Bronchial epithelial cell (primary cell): ENCODE measurements around the gene XKR3. TPM values are rescaled to one million over a fixed set of nuclear protein-coding genes. Genes with fewer than 3 reads are reported as not detected.

ENCODE experiments used
- DNase-seq: peaks from one replicate; pipeline ENCODE4 v3.0.0-alpha.2; 2010; ENCODE audit warnings: low read depth
- FAIRE-seq: peaks from 2 replicates; lab custom pipeline; 2011; peaks lifted over from hg19 to GRCh38; lab: Jason Lieb, UNC
- H3K27me3 ChIP-seq: 2 replicates; pipeline ENCODE4 v1.5.1; 2011; ENCODE audit warnings: low read length; ENCODE audit not compliant: control insufficient read depth, insufficient read depth
- H3K36me3 ChIP-seq: 2 replicates; pipeline ENCODE4 v1.5.1; 2011; ENCODE audit warnings: low read length; ENCODE audit not compliant: control insufficient read depth, insufficient read depth
- H3K4me3 ChIP-seq: 2 replicates; pipeline ENCODE4 v1.5.1; 2011; ENCODE audit warnings: mild to moderate bottlenecking, low read depth, low read length, control low read depth
- CTCF ChIP-seq: IDR thresholded peaks from 2 replicates; pipeline ENCODE4 v1.5.1; 2011; ENCODE audit warnings: mild to moderate bottlenecking, moderate library complexity, low read length, control low read depth, inconsistent platforms; ENCODE audit not compliant: insufficient read depth, severe bottlenecking
- total RNA-seq: library from RNA; depleted of rRNA; stranded (reverse); fragments of >200 nt; gene quantifications from 2 replicates; pipeline ENCODE4 v1.2.1, GENCODE V29; 2014

Gene XKR3
- total RNA-seq, 1 donor from 2014 or later = not detected

DNA sequence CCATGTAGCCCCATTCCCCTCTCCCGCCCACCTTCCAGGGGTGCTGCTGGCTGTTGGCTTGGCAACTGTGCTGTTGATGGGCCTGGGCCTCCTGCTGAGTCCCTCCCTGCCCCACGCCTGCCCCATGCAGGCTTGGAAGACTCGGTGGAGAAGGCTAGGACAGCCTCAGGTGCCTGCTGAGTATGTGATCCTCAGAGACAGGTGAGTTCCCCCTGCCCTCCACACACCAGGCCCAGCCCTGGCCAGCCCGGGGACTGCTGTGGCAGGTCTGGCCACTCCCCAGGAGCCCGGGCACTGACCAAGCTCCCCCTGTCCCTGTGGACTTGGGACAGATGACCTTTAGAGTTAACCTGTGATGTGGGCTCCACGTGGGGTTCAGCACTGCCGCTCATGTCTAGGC, 20.7 kb upstream of the XKR3 start:
- FAIRE-seq (no peak), DNase-seq (no peak)
- Histone ChIP-seq H3K27me3 (no peaks in the 10 kb centered on the region), H3K4me3 (no peak overlapping the region), H3K36me3 (no peaks in the 10 kb centered on the region)
- TF ChIP-seq CTCF = no peak

DNA sequence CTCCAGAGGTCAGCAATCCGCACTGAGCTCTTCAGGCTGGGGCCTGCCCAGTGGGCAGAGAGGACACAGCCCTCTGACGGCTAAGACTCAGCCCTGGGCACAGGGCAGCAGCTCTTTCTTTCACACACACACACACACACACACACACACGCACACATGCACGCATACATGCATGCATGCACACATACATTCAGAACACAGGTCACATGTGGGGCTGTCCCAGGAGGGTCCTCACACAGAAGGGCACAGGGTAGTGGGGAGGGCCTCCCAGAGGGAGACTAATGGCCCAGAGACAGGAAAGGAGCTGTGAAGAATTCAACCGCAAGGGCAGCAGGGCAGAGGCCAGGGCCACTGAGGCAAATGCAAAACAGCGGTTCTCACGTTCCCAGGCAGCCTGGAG, 20.3 kb upstream of the XKR3 start:
- TF ChIP-seq CTCF = no peak
- no peak overlapping the region for H3K4me3 ChIP-seq
- no peak for FAIRE-seq
- no peak for DNase-seq
- H3K27me3 ChIP-seq = no peaks in the 10 kb centered on the region
- H3K36me3 ChIP-seq = no peaks in the 10 kb centered on the region

- DNase-seq = no peak
- H3K4me3 ChIP-seq = no peak overlapping the region
- no peak for TF ChIP-seq CTCF
- no peaks in the 10 kb centered on the region for H3K36me3 ChIP-seq
- H3K27me3 ChIP-seq = no peaks in the 10 kb centered on the region
- FAIRE-seq = no peak
Measured at GRCh38 chr22:16844529-16844928, 19.3 kb upstream of the XKR3 start.

GRCh38 chr22:16838073-16838472, 12.9 kb upstream of the XKR3 start:
- DNase-seq (no peak), FAIRE-seq (no peak)
- no peaks in the 10 kb centered on the region for H3K36me3 ChIP-seq
- no peaks in the 10 kb centered on the region for H3K27me3 ChIP-seq
- H3K4me3 ChIP-seq = no peak overlapping the region
- no peak for TF ChIP-seq CTCF

DNA sequence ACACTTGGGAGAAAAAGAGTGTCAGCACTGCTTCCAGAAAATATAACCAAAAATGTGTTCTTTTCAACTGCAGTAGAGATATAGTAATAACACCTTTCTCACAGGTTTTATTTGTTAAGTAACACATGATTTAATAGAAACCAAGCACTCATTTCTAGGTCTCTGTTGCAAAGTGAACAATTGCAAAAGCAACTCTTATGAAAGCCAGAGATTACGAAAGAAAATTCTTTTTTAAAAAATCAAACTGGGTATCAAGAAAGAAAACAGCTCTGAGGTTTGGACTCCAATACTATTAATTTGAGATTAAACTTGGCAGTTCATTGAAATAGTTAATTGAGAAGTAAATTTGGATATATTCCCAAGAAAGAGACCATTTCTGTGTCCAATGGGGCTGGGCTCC, 9.8 kb upstream of the XKR3 start:
- no peaks in the 10 kb centered on the region for H3K27me3 ChIP-seq
- DNase-seq = no peak
- TF ChIP-seq CTCF = no peak
- no peaks in the 10 kb centered on the region for H3K36me3 ChIP-seq
- FAIRE-seq = no peak
- no peak overlapping the region for H3K4me3 ChIP-seq

GRCh38 chr22:16831257-16831656, 6.0 kb upstream of the XKR3 start:
- no peak for FAIRE-seq
- Histone ChIP-seq H3K36me3 (no peaks in the 10 kb centered on the region), H3K27me3 (no peaks in the 10 kb centered on the region), H3K4me3 (no peak overlapping the region)
- no peak for TF ChIP-seq CTCF
- DNase-seq = no peak
